GM19467 (cell line): ENCODE measurements around the gene GRID1.

ENCODE experiments used
- ATAC-seq: cut with Tn5 transposase; IDR thresholded peaks from one replicate; pipeline ENCODE4 v1.9.1; 2021; ENCODE audit warnings: mild to moderate bottlenecking, moderate library complexity; ENCODE audit not compliant: unreplicated experiment

Gene GRID1

GRCh38 chr10:85791818-85792532 lies 574.6 kb downstream of the GRID1 start:
- ATAC-seq = no peak

- no peak for ATAC-seq
Observed at GRCh38 chr10:85789982-85790789, 576.4 kb downstream of the GRID1 start.

- no peak for ATAC-seq
Observed at GRCh38 chr10:85789125-85789524, 577.5 kb downstream of the GRID1 start.

GRCh38 chr10:85788570-85788969 lies 578.0 kb downstream of the GRID1 start:
- no peak for ATAC-seq

- no peak for ATAC-seq
Observed at GRCh38 chr10:85787881-85788280, 578.7 kb downstream of the GRID1 start.

- no peak for ATAC-seq
Observed at GRCh38 chr10:85787393-85787792, 579.2 kb downstream of the GRID1 start.

- no peak for ATAC-seq
Observed at GRCh38 chr10:85786401-85786899, 580.1 kb downstream of the GRID1 start.

- no peak for ATAC-seq
Observed at GRCh38 chr10:85784792-85785191, 581.8 kb downstream of the GRID1 start.

GRCh38 chr10:85781404-85781803 lies 585.2 kb downstream of the GRID1 start:
- ATAC-seq = no peak

- no peak for ATAC-seq
Observed at GRCh38 chr10:85778074-85778473, 588.5 kb downstream of the GRID1 start.

- ATAC-seq = no peak
Observed at GRCh38 chr10:85767891-85768290, 598.7 kb downstream of the GRID1 start.

GRCh38 chr10:85764108-85764507 lies 602.5 kb downstream of the GRID1 start:
- no peak for ATAC-seq

- no peak for ATAC-seq
Observed at GRCh38 chr10:85761906-85762445, 604.6 kb downstream of the GRID1 start.

GRCh38 chr10:85741626-85742300 lies 624.8 kb downstream of the GRID1 start:
- peak; percentile 85 for ATAC-seq

GRCh38 chr10:85735997-85736396 lies 630.6 kb downstream of the GRID1 start:
- no peak for ATAC-seq

GRCh38 chr10:85734791-85735190 lies 631.8 kb downstream of the GRID1 start:
- no peak for ATAC-seq

GRCh38 chr10:85724215-85724614 lies 642.4 kb downstream of the GRID1 start:
- no peak for ATAC-seq

- ATAC-seq = no peak
Observed at GRCh38 chr10:85720931-85721590, 645.5 kb downstream of the GRID1 start.

GRCh38 chr10:85719408-85719807 lies 647.2 kb downstream of the GRID1 start:
- no peak for ATAC-seq

GRCh38 chr10:85713885-85714284 lies 652.7 kb downstream of the GRID1 start:
- ATAC-seq = no peak

- no peak for ATAC-seq
Observed at GRCh38 chr10:85702768-85703167, 663.8 kb downstream of the GRID1 start.
